ENCODE results near the gene CEP85. TPM values are rescaled to one million over a fixed set of nuclear protein-coding genes. Genes with fewer than 3 reads are reported as not detected.

Gene CEP85
- total and polyA plus RNA-seq, 9 of the 15 experiments (the other 6 are each of a cell fraction or from before 2014, with no cell fraction given), result 42.1 to 140 (median 92.6) TPM

DNA sequence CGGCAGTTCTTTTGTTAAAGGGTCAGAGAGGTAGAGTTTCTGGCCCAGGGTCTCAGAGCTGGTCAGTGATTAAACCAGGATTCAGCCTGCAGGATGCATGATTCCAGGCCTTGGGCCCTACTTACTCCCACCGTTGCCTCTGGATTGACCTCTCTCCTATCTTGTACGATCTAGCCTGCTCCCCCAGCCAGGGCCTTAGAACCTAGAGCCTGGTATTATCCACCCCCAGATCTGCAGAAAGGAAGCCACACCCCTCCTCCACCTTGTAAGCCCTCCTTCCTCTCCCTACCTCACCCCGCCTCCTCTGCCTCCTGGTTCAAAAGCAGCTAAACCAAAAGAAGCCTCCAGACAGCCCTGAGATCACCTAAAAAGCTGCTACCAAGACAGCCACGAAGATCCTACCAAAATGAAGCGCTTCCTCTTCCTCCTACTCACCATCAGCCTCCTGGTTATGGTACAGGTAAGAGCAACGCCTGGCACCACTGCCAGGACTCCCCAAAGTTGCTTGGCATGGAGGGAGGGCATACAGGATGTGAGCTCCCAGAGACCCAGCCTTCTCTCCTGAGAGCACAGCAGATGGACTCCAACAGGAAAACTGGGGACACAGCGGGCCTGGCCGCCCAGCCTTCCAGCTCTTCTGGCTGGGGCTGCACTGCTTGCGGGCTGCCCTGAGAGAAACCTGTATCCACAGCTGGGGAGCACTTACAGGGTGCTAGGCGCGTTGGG lies 83.8 kb downstream of the CEP85 start, which contains the start of gene CD52 (continued):
- TF ChIP-seq, protein P1, sequence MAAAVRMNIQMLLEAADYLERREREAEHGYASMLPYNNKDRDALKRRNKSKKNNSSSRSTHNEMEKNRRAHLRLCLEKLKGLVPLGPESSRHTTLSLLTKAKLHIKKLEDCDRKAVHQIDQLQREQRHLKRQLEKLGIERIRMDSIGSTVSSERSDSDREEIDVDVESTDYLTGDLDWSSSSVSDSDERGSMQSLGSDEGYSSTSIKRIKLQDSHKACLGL (CRISPR knock-in tag; IDR thresholded peaks at IDR 0.05; ENCODE audit: borderline replicate concordance, poor library complexity, severe bottlenecking), result no peak
- TF ChIP-seq ZNF282 (CRISPR knock-in tag; IDR thresholded peaks at IDR 0.05) (no peak), RBM22 (IDR thresholded peaks at IDR 0.05; ENCODE audit: low read depth, low read length, poor library complexity, severe bottlenecking) (no peak), HNRNPUL1 (IDR thresholded peaks at IDR 0.05; ENCODE audit: low read length) (no peak), MTA2 (IDR thresholded peaks at IDR 0.05; ENCODE audit: low read depth) (peak; percentile 7; the same call in 1 of the 2 replicates), CREB1 (IDR thresholded peaks at IDR 0.05) (no peak), CREB1 (CRISPR knock-in tag; IDR thresholded peaks at IDR 0.05) (no peak), NFRKB (IDR thresholded peaks at IDR 0.05; ENCODE audit: low read depth) (no peak), CHCHD3 (CRISPR knock-in tag; IDR thresholded peaks at IDR 0.05) (no peak)
- TF ChIP-seq, protein P2, sequence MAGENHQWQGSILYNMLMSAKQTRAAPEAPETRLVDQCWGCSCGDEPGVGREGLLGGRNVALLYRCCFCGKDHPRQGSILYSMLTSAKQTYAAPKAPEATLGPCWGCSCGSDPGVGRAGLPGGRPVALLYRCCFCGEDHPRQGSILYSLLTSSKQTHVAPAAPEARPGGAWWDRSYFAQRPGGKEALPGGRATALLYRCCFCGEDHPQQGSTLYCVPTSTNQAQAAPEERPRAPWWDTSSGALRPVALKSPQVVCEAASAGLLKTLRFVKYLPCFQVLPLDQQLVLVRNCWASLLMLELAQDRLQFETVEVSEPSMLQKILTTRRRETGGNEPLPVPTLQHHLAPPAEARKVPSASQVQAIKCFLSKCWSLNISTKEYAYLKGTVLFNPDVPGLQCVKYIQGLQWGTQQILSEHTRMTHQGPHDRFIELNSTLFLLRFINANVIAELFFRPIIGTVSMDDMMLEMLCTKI (IDR thresholded peaks at IDR 0.05; ENCODE audit: partially characterized antibody), result no peak
- TF ChIP-seq, protein P3, sequence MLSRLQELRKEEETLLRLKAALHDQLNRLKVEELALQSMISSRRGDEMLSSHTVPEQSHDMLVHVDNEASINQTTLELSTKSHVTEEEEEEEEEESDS (CRISPR knock-in tag; IDR thresholded peaks at IDR 0.05), result no peak
- TF ChIP-seq, protein P4, sequence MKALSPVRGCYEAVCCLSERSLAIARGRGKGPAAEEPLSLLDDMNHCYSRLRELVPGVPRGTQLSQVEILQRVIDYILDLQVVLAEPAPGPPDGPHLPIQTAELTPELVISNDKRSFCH (CRISPR knock-in tag; IDR thresholded peaks at IDR 0.05), result no peak
- TF ChIP-seq, protein P4 (tag; IDR thresholded peaks at IDR 0.05), result peak; percentile 46; the same call in 1 of the 2 replicates

All from K562 (cell line).